Cardiac fibroblast (primary cell): Measurements from ENCODE around the gene TNIP2.
"Not testable (repeated sequence)": the region's sequence is repeated elsewhere in the genome, so short reads cannot be mapped to it uniquely, and the experiment has no call there.

Source experiments
- DNase-seq, 2 donors: peaks; one replicate each; pipeline versions ENCODE4 v3.0.0 to v3.0.0-alpha.2; 2010; ENCODE audit warnings: low read depth in 2 of 2
- H3K4me3 ChIP-seq, 2 donors: replicated peaks in 1 of 2; 1 replicate in 1 of 2; 2 replicates in 1 of 2; pipeline ENCODE4 v1.5.1; 2011; ENCODE audit warnings: low read depth in 2 of 2, low read length in 2 of 2, mild to moderate bottlenecking in 2 of 2, moderate library complexity in 1 of 2
- TF ChIP-seq, protein P1 (sequence below): IDR thresholded peaks from one replicate; pipeline ENCODE4 v1.5.1; 2011; ENCODE audit warnings: low read depth, mild to moderate bottlenecking, low read length, inconsistent platforms

TNIP2 gene

GRCh38 chr4:2785613-2786012, 29.5 kb upstream of the TNIP2 start:
- TF ChIP-seq, protein P1, sequence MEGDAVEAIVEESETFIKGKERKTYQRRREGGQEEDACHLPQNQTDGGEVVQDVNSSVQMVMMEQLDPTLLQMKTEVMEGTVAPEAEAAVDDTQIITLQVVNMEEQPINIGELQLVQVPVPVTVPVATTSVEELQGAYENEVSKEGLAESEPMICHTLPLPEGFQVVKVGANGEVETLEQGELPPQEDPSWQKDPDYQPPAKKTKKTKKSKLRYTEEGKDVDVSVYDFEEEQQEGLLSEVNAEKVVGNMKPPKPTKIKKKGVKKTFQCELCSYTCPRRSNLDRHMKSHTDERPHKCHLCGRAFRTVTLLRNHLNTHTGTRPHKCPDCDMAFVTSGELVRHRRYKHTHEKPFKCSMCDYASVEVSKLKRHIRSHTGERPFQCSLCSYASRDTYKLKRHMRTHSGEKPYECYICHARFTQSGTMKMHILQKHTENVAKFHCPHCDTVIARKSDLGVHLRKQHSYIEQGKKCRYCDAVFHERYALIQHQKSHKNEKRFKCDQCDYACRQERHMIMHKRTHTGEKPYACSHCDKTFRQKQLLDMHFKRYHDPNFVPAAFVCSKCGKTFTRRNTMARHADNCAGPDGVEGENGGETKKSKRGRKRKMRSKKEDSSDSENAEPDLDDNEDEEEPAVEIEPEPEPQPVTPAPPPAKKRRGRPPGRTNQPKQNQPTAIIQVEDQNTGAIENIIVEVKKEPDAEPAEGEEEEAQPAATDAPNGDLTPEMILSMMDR: no peak
- no peak for DNase-seq
- H3K4me3 ChIP-seq: no peak overlapping the region

DNA sequence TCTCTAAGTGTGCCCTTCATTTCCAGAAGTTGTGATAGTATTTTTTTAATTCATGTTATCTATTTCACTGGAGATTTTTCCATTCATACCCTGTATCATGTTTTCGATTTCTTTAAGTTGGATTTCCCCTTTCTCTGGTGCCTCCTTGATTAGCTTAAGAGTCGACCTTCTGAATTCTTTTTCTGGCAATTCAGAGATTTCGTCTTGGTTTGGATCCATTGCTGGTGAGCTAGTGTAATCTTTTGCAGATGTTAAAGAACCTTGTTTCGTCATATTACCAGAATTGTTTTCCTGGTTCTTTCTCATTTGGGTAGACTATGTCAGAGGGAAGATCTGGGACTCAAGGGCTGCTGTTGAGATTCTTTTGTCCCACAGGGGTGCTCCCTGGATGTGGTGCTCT, 27.7 kb upstream of the TNIP2 start:
- H3K4me3 ChIP-seq: no peak overlapping the region
- TF ChIP-seq, protein P1: no peak
- no peak for DNase-seq

- no peak for DNase-seq
- TF ChIP-seq, protein P1: no peak
- H3K4me3 ChIP-seq: no peak overlapping the region
These were observed 25.8 kb upstream of the TNIP2 start for GRCh38 chr4:2781911-2782310.

DNA sequence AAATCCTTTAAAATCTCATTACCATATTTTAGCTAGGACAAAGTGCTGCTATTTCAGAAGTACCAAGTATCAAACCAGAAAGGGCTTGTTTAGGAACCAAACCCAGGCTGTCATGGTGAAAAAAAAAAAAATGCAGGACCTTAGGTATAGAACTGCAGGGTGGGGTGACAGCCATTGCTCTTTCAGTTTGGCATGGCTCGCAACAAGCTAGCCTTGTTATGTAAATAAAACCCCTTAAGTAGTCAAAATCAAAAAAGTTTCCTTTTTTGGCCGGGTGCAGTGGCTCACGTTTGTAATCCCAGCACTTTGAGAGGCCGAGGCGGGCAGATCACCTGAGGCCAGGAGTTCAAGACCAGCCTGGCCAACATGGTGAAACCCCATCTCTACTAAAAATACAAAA, 24.5 kb upstream of the TNIP2 start:
- DNase-seq, H3K4me3 ChIP-seq: not testable (repeated sequence)

DNA sequence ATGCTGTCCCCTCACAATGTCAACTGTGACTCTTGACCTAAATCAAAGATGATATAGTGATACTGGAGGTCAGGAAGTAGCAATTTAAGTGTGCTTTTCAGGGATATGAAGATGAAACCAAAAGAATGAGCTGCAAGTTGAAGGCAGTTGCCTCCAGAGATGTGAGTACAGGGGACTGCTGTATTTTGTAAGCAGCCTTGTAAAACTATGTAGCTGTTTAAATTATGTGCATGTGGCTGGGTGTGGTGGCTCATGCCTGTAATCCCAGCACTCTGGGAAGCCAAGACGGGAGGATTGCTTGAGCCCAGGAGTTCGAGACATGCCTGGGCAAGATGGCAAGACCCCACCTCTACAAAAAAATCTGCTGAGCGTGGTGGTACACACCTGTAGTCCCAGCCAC, 15.1 kb upstream of the TNIP2 start:
- TF ChIP-seq, protein P1: no peak
- DNase-seq: no peak
- H3K4me3 ChIP-seq: no peak overlapping the region

GRCh38 chr4:2768921-2769336, 12.8 kb upstream of the TNIP2 start:
- TF ChIP-seq, protein P1: no peak
- no peak overlapping the region for H3K4me3 ChIP-seq
- DNase-seq: no peak

- TF ChIP-seq, protein P1: no peak
- DNase-seq: no peak
- H3K4me3 ChIP-seq: no peak overlapping the region
These were observed 12.0 kb upstream of the TNIP2 start for GRCh38 chr4:2768124-2768523.

GRCh38 chr4:2767705-2768074, 11.6 kb upstream of the TNIP2 start:
- no peak overlapping the region for H3K4me3 ChIP-seq
- TF ChIP-seq, protein P1: no peak
- no peak for DNase-seq
